Measurements from ENCODE around the gene ZNF22.

DNA sequence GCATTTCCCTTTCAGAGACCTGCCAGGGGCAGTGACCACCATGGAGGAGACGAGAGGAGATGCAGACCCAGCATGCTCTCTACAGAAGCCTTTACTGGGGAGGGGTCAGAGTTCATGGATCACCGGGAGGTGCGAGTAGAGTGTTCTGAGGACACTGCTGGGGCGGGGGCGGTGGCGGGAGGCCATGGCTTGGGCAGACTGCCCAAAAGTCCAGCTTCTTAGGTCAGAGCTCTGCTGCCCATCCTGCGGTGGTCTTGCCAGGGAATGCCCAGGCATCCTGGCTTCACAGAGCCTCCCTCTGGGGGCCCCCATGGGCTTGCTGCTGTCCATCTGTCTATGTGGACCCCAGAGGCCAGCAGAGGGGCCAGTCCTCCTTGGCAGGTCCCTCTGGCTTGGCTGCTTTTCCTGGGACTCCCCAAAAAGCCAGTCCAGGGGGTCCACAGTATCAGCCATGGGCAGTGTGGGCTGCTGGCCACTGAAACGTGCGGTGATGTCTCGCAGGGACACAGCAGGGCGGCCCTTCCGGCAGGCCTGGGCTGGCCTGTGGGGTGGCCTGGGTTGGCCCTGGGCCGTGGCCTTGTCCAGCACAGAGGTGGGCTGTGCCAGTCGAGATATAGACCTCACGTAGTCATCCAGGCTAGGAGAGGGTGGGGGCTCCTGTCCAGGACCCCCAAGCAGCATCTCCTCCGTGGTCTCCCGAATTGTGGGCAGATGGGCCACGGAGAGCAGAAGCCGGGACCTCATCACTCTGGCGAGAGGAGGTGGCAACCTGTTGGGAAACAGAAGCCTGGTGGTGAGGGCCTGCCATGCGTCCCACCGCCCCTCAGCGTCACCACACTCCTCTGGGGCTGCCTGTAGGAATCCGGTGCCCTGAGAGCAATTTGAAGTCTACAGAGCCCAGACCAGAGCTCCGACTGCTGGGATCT lies 23.2 kb upstream of the ZNF22 start:
- TF ChIP-seq, protein P1, sequence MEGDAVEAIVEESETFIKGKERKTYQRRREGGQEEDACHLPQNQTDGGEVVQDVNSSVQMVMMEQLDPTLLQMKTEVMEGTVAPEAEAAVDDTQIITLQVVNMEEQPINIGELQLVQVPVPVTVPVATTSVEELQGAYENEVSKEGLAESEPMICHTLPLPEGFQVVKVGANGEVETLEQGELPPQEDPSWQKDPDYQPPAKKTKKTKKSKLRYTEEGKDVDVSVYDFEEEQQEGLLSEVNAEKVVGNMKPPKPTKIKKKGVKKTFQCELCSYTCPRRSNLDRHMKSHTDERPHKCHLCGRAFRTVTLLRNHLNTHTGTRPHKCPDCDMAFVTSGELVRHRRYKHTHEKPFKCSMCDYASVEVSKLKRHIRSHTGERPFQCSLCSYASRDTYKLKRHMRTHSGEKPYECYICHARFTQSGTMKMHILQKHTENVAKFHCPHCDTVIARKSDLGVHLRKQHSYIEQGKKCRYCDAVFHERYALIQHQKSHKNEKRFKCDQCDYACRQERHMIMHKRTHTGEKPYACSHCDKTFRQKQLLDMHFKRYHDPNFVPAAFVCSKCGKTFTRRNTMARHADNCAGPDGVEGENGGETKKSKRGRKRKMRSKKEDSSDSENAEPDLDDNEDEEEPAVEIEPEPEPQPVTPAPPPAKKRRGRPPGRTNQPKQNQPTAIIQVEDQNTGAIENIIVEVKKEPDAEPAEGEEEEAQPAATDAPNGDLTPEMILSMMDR (IDR thresholded peaks at IDR 0.05), result no peak
- no peak for TF ChIP-seq POLR2A (IDR thresholded peaks at IDR 0.05)
